AG08396 (cell line): ENCODE results near the gene FNIP2.
A peak's percentile ranks its signal among the peaks of the same experiment; 100 is the strongest.
"Not testable (repeated sequence)": the region's sequence is repeated elsewhere in the genome, so short reads cannot be mapped to it uniquely, and the experiment has no call there.

Experiments
- DNase-seq: peaks from one replicate; pipeline ENCODE4 v3.0.0; 2012; ENCODE audit warnings: low spot score, mixed read lengths

The FNIP2 gene

DNA sequence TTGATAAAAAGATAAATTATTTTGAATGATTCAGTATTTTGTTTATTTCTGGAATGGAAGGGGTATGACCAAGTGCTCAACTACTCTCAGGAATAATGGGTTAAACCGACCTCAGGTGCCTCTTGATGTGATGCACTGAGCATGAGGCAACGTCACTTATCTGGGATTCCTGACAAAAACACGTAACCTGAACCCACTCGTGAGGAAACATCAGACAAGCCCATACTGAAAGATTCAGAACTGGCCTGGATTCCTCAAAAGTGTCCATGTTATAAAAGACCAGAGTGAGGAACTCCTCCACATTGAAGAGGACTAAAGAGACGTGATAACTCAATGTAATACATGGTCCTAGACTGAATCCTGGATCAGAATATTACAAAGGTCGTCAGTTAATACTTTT, 144.0 kb downstream of the FNIP2 start:
- DNase-seq, result no peak

DNA sequence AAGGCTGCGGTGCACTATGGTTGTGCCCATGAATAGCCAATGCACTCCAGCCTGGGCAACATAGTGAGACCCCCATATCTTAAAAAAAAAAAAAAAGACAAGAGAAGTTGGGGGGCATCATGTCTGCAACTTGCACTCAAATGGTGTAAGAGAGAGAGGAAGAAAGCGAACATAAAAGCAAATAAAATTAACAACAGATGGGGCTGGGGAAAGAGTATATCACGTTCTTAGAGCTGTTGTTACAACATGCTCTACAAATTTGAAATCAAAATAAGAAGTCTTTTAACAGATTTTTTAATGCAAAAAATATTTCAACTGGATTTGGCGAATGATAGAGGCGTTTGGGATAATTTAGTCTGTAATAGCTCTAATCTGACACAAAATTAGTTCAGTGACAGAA, 144.9 kb downstream of the FNIP2 start:
- no peak for DNase-seq

DNA sequence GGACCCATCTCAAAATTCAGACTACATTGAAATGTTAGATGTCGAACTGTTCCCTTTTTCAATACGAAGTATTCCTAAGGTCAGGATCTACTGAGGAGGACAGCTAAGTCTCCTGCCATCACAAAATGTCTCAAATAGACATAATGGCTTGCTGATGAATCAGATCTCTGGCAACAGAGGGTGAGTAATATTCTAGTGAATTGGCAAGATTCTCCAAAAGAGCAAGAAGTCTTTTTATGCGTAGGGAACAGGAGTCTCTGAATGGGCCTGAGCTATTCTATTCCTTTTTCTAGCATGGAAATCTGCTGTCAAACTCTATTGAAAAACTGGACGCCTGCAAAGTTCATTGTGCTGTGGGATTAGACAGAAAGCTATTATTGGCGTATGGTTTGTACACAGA, 145.4 kb downstream of the FNIP2 start:
- DNase-seq, result peak; percentile 65

DNA sequence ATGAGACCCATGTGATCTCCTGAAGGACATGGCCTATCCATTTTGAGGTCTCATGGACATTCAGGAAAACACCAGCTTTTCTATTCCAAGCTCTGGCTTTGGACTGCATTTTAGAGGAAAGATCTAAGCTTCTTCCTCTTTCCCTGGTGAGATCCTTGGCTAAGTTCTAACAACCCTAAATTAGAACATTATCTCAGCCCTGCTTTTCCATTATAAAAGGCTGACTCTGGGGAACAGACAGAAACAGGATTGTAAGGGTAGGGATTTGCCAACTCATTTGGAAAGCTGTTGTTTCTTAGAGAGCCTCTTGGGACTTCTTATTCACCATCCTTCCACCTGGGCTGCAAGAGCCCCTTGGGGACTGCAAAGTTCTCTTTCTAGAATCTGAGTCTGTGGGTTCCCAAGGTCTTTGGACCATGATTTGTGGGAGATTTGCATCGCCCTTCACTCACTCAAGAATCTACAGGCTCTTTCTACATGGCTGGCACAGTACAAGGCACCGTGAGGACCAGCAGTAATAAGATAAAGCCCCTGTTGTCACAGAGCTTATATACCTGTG, 146.9 kb downstream of the FNIP2 start:
- DNase-seq, result no peak

DNA sequence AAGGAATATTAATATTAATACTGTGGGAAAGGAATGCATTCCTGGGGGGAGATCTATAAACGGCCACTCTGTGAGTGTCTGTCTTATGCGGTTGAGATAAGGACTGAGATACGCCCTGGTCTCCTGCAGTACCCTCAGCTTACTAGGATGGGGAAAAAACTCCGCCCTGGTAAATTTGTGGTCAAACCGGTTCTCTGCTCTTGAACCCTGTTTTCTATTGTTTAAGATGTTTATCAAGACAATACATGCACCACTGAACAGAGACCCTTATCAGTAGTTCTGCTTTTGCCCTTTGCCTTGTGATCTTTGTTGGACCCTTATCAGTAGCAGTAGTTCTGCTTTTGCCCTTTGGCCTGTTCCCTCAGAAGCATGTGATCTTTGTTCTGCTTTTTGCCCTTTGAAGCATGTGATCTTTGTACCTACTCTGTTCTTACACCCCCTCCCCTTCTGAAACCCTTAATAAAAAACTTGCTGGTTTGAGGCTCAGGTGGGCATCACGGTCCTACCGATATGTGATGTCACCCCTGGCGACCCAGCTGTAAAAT, 151.7 kb downstream of the FNIP2 start:
- not testable (repeated sequence) for DNase-seq

DNA sequence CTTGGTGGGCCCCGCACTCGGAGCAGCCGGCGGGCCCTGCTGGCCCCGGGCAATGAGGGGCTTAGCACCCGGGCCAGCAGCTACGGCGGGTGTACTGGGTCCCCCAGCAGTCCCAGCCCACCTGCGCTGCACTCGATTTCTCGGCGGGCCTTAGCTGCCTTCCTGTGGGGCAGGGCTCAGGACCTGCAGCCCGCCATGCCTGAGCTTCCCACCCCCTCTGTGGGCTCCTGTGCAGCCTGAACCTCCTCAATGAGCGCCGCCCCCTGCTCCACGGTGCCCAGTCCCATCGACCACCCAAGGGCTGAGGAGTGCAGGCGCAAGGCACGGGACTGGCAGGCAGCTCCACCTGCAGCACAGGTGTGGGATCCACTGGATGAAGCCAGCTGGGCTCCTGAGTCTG, 158.9 kb downstream of the FNIP2 start:
- not testable (repeated sequence) for DNase-seq

DNA sequence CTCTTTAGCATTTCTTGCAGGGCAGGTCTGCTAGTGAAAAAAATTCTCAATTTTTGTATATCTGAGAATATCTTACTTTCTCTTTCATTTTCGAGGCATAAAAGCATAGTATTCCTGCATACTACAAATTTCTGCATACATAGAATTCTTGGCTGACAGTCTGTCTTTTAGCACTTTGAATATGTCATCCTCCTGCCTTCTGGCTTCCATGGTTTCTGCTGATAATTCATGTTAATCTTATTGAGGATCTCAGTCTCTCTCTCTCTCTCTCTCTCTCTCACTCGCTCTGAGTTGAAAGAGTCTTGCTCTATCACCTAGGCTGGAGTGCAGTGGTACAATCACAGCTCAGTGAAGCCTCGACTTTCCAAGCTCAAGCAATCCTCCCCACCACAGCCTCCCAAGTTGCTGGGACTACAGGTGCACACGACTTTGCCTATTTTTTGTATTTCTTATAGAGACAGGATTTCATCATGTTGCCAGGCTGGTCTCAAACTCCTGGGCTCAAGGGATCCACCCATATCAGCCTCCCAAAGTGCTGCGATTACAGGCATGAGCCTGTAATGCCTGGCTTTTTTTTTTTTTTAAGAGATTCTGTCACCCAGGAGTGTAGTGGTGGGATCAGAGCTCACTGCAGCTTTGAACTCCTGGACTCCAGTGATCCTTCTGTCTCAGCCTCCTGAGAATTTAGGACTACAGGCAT, 161.3 kb downstream of the FNIP2 start:
- no peak for DNase-seq

DNA sequence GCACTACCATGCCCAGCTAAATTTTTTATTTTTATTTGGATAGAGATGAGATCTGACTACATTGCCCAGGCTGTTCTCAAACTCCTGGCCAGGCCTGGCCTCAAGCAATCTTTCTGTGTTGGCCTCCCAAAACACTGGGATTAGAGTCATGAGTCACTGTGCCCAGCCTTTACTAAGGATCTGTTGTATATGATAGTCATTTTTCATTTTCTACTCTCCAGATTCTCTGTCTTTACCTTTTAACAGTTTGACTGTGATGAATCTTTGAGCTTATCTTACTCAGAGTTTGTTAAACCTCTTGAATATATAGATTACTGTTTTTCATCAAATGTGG, 161.8 kb downstream of the FNIP2 start:
- DNase-seq, result no peak

DNA sequence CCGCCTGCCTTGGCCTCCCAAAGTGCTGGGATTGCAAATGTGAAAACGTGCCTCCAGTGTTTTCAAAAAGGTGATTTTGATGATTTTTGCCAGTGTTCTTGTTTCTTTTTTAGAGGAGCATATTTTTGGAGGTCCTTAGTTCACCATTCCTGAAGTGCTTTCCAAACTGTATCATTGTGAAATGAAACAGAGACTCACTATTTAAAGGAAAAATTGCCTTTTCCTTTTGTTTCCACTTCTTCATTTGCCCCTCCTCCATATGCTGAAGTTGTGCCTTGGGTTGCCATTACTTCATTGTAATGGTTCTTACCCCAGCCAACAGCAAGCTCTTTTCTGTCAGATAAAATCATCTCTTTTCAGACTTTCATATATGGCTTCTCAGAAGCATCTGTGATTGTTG, 164.4 kb downstream of the FNIP2 start:
- no peak for DNase-seq

DNA sequence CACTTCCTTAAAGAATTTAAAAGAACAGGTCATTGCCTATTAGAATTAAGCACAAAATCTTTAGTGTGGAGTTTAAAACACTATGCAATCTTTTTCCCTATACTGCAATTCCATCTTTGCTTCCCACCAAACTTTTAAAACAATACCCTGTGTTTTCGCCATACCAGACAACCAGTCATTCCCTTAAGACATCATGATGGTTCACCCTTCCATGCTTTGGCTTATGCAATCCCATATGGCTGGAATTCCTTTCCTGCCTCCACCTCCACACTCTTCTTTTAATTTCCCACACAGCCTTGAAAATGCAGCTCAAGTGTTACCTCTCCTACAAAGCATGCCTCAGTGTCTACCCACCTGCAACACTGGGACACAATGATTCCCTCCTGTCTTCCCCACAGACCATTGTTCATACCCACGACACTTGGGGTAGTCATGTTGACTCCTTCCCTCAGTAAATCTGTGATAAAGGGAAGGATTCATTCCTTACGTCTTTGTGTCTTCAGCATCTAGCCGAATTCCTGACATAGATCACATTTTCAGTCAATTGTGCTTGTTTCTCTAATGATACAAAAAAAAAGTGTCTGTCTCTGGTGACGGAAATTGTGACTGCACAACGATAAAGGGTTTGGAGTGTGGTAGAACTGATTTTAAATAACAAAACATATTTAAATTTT, 166.3 kb downstream of the FNIP2 start:
- no peak for DNase-seq

DNA sequence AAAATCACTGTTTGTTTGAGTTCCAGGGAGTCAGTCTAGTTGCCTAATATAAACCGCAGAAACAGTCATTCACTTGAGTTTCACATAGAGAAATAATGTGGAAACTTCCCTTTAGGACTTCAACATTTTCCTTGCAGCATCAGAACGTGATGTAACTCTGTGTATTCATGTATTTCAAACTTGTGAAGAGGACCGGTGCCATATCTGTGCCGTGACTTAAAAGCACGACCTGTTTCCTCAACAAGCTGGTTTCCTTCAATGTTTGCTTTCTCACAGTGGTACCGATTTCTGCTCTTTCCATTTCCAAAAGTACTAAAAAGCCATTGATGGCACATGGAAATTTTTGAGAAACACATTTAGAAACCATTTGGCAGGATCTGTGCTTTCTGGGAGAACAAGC, 167.4 kb downstream of the FNIP2 start:
- DNase-seq, result no peak

DNA sequence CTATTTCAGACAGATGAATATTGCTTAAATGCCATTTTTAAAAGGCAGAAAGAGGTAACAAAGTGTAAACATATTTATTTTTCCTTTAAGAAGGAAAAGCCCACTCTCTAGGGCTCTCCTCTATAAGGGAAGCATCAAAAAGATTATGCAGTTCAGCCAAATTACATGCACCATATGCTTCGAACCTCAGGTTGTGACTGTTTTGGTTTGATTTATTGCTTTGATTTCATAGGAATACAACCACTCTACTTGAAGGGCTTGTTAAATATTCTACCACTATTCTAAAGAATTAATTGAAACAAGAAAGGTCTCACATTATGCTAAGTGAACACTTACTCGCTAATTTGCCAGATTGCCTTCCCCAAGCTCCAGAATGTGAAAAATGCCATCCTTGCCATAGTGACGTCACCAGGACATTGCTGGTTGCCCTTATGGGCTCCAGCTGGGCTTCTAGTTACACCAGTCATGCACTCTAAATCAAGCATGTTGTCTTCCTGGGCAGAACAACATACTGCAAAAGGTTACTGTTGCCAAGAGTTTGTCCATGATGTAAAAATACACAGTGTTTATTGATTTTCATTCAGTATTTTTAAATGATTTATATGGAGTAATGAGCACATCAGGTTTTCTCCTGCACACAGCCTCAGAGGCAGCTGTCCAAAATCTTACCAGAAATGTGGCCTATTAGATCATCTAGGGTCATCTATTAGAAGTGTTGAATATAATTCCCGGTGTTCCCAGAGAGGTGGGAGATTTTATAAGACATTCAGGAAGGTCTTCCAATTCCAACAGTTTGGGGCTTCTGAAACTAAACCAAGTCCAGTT, 169.6 kb downstream of the FNIP2 start:
- DNase-seq, result no peak

DNA sequence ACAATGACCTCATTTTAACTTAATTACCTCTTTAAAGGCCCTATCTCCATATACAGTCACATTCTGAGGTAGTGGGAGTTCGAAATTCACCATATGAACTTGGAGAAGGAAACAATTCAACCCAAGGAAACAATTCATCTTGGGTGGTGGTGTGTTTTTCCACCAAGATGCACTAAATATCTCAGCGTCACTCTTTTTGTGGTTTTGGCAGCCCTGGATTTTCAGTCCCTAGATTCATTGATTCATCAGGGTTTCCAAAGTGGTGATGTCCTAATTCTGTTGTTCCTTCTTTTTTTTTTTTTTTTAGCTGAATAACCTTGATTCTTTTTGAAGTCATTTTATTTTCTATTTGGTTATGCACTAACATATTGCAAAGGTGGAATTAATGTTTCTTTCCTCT, 171.4 kb downstream of the FNIP2 start:
- DNase-seq, result no peak

DNA sequence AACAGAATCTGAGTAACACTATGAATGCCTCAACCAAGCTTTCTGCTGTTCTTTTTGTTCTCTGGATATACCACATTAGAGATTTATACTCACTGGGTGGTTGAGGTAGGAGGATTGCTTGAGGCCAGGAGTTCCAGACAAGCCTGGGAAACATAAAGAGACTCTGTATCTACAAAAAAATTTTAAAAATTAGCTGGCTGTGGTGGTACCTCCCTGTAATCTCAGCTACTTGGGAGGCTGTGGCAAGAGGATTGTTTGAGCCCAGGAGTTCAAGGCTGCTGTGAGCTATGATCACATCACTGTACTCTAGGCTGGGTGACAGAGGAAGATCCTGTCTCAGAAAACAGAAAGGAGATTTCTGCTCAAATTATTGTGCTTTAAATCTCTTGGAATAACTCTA, 172.5 kb downstream of the FNIP2 start:
- DNase-seq, result no peak

DNA sequence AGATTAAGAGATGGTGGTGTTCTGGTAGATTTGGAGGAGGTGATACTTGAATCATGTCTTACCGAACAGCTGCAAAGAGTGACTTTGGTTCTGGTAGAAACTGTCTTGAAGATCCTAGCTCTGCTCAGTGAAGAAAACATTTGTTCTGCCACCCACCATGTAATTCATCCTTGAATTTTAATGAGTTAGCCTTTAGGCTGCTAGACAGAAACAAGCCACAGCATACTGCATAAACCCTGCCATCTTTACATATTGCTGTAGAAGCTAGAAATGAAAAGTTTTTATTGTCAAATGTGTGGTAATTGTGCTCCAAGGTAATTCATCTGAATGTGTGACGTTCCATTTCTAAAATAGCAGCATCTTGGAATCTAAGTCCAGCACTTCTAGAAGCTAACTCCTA, 173.1 kb downstream of the FNIP2 start:
- DNase-seq, result no peak

DNA sequence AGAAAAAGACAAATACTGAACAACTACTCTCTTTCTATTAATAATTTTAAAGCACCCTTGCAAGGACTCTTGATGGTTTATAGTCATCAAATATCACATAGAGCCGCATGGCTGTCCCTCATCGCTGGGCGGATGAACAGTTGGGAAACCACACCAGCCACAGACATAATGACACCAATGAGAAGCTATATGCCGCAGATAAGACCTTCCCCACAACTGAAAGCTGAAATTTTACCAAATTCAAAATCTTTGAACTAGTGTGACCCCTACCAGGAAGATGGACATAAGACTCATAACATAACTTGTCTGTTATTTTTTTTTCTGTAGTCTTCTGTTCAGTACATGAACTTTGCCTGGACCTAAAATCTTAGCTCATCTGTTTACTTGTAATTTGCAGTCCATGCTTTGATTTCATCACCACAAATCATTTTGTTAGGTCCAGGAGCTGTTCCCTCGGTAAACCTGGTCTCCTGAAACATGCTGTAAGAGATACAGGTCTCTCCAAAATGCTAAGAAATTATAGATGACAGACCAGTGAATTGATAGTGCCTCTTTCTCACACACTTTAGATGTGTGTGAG, 176.8 kb downstream of the FNIP2 start:
- DNase-seq, result no peak

DNA sequence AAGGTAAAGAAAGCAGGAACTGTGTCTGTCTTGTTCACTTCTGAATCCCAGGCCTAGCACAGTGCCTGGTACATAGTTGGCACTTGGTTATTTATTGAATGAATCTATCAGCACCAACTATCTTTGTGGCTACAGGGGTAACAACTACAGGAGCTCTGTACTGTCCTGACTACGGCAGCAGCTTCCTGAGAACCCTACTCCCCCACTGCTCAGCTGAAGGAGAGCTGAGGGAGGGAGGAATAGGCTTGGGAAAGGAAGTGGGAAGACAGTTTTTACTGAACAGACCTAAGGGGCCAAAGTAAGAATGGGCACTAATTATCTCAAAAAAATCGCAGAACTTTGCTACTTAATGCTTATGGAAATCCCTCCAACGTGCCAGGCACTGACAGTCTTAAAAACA, 178.0 kb downstream of the FNIP2 start:
- DNase-seq, result no peak

DNA sequence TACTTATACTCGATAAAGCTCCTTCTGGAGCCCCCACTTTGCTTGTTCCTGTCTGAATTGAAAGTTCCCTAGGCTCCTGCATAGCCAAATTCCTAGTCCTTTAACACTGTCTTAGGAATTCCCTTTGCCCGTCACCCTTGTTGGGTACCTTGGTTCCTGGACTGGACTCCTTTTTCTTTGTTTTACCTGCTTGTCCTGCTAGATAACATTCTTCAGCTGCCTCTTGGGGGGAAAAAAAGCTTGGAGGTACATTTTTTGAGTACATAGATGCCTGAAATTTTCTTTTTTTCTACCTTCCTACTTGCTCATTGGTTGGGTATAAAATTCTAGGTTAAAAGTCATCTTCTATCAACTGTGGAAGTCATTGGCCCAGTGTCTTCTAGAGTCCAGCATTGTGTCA, 179.2 kb downstream of the FNIP2 start:
- DNase-seq, result no peak

DNA sequence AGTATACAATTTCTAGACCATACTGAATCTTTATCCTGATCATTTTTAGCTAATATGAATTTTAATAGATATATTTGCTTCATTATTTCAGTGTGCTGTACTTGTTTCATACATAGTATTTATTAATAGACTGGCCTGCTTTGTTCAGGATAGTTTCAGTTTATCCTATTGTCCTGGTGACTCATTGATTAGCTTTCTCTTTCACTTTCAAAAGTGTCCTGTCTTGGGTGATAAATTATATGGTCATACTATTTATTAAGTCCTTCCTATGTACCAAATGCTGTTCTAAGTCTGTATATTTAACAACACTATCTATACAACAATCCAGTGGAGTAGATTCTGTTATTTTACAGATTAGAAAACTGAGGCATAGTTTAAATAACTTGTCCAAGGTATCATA, 180.3 kb downstream of the FNIP2 start:
- peak; percentile 22 for DNase-seq

DNA sequence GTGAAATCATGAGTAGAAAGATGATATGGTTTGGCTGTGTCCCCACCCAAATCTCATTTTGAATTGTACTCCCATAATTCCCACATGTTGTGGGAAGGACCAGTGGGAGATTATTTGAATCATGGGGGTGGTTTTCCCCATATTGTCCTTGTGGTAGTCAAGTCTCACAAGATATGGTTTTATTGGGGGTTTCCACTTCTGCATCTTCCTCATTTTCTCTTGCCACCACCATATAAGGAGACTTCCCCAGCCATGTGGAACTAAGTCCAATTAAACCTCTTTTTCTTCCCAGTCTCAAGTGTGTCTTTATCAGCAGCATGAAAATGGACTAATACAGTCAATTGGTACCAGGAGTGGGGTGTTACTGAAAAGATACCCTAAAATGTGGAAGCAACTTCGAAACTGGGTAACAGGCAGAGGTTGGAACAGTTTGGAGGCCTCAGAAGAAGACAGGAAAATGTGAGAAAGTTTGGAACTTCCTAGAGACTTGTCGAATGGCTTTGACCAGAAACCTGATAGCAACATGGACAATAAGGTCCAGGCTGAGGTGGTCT, 183.5 kb downstream of the FNIP2 start:
- DNase-seq, result not testable (repeated sequence)

DNA sequence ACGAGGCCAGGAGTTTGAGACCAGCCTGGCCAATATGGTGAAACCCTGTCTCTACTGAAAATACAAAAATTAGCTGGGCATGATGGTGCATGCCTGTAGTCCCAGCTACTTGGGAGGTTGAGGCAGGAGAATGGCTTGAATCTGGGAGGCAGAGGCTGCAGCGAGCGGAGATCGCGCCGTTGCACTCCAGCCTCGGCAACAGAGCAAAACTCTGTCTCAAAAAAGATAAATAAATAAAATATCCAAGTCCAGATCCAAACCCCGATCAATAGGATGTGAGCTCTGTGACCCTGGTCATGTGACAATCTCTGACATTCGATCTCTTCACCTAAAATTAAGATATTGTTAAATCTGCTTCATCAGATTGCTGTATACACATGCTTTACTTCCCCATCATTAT, 187.5 kb downstream of the FNIP2 start:
- not testable (repeated sequence) for DNase-seq

DNA sequence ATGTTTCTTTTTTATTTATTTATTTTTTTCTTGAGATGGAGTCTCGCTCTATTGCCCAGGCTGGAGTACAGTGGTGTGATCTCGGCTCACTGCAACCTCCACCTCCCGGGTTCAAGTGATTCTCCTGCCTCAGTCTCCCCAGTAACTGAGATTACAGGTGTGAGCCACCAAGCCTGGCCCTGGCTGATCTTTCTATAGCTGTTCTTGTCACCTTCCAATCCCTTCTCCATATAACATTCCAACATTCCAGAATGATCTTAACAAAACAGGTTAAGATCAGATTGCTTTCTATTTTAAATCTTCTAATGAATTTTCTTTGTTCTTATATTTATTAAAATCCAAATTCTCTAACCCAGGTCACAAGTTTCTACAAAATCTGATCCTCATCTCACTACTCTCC, 188.1 kb downstream of the FNIP2 start:
- not testable (repeated sequence) for DNase-seq
